K562 (cell line): ENCODE results near the gene SLC29A3.

ENCODE experiments used
- CREB1 ChIP-seq, 2 experiments: sonication (generic) in 1 of 2; formaldehyde crosslinking in 1 of 2; IDR thresholded peaks; 2 replicates each; pipeline versions ENCODE4 v1.6.1 to v1.8.0; 2012 to 2022; ENCODE audit warnings: inconsistent platforms in 1 of 2, mild to moderate bottlenecking in 1 of 2, missing genetic modification reagents in 1 of 2, moderate library complexity in 1 of 2
- CTCF ChIP-seq, 3 experiments: IDR thresholded peaks in 2 of 3; conservative IDR thresholded peaks in 1 of 3; 2 replicates each; pipeline ENCODE4 v1.5.1; 2011 to 2012; ENCODE audit warnings: low read length in 3 of 3, mild to moderate bottlenecking in 3 of 3, control low read depth in 2 of 3, improper control_type of control experiment in 1 of 3, inconsistent platforms in 1 of 3, low read depth in 1 of 3, mixed read lengths in 1 of 3, moderate library complexity in 1 of 3; ENCODE audit not compliant: insufficient read depth in 2 of 3
- FOXM1 ChIP-seq, 2 experiments: fragments of 450-650 bp in 1 of 2; sonication (generic) in 1 of 2; formaldehyde crosslinking in 1 of 2; IDR thresholded peaks; 2 replicates each; pipeline versions ENCODE4 v1.6.1 to v1.9.0; 2017 to 2022; ENCODE audit warnings: low read depth in 2 of 2, mild to moderate bottlenecking in 2 of 2, missing genetic modification reagents in 1 of 2, moderate library complexity in 1 of 2
- HDAC2 ChIP-seq: fragments of 450-650 bp; IDR thresholded peaks from 2 replicates; pipeline ENCODE4 v1.6.1; 2016; ENCODE audit warnings: mild to moderate bottlenecking
- POLR2A ChIP-seq: fragments of 450-650 bp; conservative IDR thresholded peaks from 2 replicates; pipeline ENCODE4 v1.6.1; 2016
- SMAD4 ChIP-seq: fragments of 250-450 bp; sonication (Bioruptor Pico); conservative IDR thresholded peaks from 2 replicates; pipeline ENCODE4 v1.8.0; 2021; ENCODE audit warnings: inconsistent platforms, mild to moderate bottlenecking, moderate library complexity
- TBL1XR1 ChIP-seq, 2 experiments: IDR thresholded peaks; 2 replicates each; pipeline ENCODE4 v1.6.1; 2012; ENCODE audit warnings: improper control_type of control experiment in 2 of 2, low read length in 2 of 2, mild to moderate bottlenecking in 1 of 2
- TCF3 ChIP-seq: sonication (generic); formaldehyde crosslinking; IDR thresholded peaks from 2 replicates; pipeline ENCODE4 v1.4.0; 2020; ENCODE audit warnings: mild to moderate bottlenecking, missing genetic modification reagents
- THAP7 ChIP-seq: fragments of 250-450 bp; sonication (Bioruptor Pico); IDR thresholded peaks from 2 replicates; pipeline ENCODE4 v1.5.0; 2021
- TRIM24 ChIP-seq, 2 experiments: fragments of 450-650 bp; IDR thresholded peaks; 2 replicates each; pipeline ENCODE4 v1.6.1; 2016
- YY1 ChIP-seq, 3 experiments: IDR thresholded peaks; 2 replicates each; pipeline ENCODE4 v1.6.1; 2011; ENCODE audit warnings: low read length in 2 of 3, mild to moderate bottlenecking in 2 of 3, moderate library complexity in 2 of 3, borderline replicate concordance in 1 of 3, control low read depth in 1 of 3, low read depth in 1 of 3; ENCODE audit not compliant: insufficient read depth in 3 of 3, insufficient replicate concordance in 2 of 3, control insufficient read depth in 1 of 3, insufficient read length in 1 of 3; ENCODE audit errors: extremely low read depth in 1 of 3
- ZNF175 ChIP-seq: fragments of 200-800 bp; sonication (Bioruptor generic); IDR thresholded peaks from 2 replicates; pipeline ENCODE4 v1.6.1; 2016; ENCODE audit warnings: low read depth, mild to moderate bottlenecking, missing genetic modification characterization, missing compliant biosample characterization
- TF ChIP-seq, protein P1 (sequence below): fragments of 450-650 bp; conservative IDR thresholded peaks from 2 replicates; pipeline ENCODE4 v1.6.1; 2016; ENCODE audit warnings: missing genetic modification characterization, low read depth, mild to moderate bottlenecking, control low read depth, missing compliant biosample characterization

DNA sequence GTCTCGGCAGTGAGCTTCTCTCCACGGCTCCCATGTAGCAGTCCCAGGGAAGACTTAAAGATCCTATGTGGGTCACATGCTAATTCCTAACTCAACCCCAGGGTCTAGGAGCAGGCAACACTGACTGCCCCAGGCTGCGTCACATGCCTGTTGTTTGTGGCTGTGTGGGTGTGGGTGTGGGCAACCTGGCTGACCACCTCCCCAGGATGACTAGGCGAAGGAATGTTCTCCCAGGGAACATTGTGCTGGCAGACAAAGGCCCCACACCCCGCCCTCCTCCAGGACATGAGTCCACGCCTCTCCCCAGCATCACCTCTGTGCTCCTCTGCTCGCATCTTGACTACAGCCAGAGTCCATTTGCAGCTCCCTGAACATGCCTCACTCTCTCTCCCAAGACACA, 30.3 kb downstream of the SLC29A3 start:
- TF ChIP-seq CTCF (IDR thresholded peaks at IDR 0.05 in 2 of 3, conservative IDR thresholded peaks at IDR 0.05 in 1 of 3; ENCODE audit: insufficient read depth in 2 of 3, low read depth in 1 of 3, low read length in 3 of 3) (no peak), ZNF175 (CRISPR knock-in tag) (no peak), CREB1 (IDR thresholded peaks at IDR 0.05) (no peak), CREB1 (CRISPR knock-in tag; IDR thresholded peaks at IDR 0.05) (no peak), SMAD4 (CRISPR knock-in tag) (no peak), TCF3 (no peak), HDAC2 (no peak), TBL1XR1 (IDR thresholded peaks at IDR 0.05; ENCODE audit: low read length in 2 of 2) (no peak), POLR2A (no peak), YY1 (IDR thresholded peaks at IDR 0.05; ENCODE audit: borderline replicate concordance in 1 of 3, control insufficient read depth in 1 of 3, extremely low read depth in 1 of 3, insufficient read depth in 3 of 3, insufficient read length in 1 of 3, insufficient replicate concordance in 2 of 3, low read depth in 1 of 3, low read length in 2 of 3) (no peak), TRIM24 (IDR thresholded peaks at IDR 0.05) (no peak), THAP7 (CRISPR knock-in tag) (no peak), FOXM1 (IDR thresholded peaks at IDR 0.05; ENCODE audit: low read depth) (no peak), FOXM1 (CRISPR knock-in tag; IDR thresholded peaks at IDR 0.05; ENCODE audit: low read depth) (no peak)
- TF ChIP-seq, protein P1, sequence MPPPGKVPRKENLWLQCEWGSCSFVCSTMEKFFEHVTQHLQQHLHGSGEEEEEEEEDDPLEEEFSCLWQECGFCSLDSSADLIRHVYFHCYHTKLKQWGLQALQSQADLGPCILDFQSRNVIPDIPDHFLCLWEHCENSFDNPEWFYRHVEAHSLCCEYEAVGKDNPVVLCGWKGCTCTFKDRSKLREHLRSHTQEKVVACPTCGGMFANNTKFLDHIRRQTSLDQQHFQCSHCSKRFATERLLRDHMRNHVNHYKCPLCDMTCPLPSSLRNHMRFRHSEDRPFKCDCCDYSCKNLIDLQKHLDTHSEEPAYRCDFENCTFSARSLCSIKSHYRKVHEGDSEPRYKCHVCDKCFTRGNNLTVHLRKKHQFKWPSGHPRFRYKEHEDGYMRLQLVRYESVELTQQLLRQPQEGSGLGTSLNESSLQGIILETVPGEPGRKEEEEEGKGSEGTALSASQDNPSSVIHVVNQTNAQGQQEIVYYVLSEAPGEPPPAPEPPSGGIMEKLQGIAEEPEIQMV (tag), result no peak
